ENCODE results near the gene CDPF1. TPM values are rescaled to one million over a fixed set of nuclear protein-coding genes. Genes with fewer than 3 reads are reported as not detected.

Gene CDPF1, protein sequence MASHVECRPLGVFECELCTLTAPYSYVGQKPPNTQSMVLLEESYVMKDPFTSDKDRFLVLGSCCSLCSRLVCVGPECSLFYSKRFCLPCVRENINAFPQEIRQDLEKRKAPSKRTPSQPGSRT
- 9.0 and 12.1 TPM in 2 replicates for total RNA-seq (2014; rRNA removed; shearing (Covaris generic))

DNA sequence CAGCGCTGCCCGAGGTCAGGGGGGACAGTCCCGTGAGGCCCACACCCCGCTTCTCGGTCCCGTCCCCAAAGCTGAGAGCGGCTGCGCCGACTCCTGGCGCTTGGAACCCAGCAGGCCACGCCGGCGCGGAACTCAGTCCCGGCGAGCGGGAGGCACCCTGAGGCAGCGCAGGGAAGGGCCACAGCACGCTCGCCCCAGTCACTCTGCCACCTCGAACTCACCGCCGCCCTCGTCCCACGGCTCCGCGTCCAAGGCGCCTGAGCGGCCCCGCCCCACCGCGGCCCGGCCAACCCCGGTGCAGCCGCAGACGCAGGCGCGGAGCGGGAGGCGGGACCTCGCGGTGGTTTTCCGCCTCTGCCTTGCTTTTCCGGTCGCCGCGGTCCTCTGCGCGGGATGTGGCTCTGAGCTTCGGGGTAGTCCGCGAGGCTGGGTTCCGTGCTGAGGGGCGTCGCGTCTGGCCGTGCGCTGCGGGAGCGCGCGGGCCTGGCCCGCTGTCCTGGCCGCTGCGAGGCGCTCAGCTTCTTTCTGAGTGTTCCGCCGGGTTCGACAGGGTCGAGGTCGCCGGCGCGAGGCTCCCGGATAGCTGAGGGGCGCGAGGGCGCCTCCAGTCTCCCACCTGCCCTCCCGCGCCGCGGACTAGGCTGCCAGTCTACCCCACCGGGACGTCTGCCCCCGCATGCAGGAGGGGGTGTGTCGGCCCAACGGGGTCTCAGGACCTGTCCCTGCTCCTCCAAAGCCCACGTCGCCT, at the start of gene CDPF1:
Gene CDPF1, minus strand, starts transcription at position 259 of the 748 bp plus-strand sequence. CDS start 2,009 bp downstream, outside the sequence.
- H3K36me3 ChIP-seq, result no peaks in the 10 kb centered on the region
- peaks cover 26% of the 10 kb centered on the region for H3K4me1 ChIP-seq
- H3K4me3 ChIP-seq, result peak within 1 kb of the TSS; percentile 87
- no peaks in the 10 kb centered on the region for H3K27me3 ChIP-seq
- peak; percentile 92 for DNase-seq
- H3K9me3 ChIP-seq (replicated peaks), result no peaks in the 10 kb centered on the region
- peak within 1 kb of the TSS; percentile 78 for H3K27ac ChIP-seq

DNA sequence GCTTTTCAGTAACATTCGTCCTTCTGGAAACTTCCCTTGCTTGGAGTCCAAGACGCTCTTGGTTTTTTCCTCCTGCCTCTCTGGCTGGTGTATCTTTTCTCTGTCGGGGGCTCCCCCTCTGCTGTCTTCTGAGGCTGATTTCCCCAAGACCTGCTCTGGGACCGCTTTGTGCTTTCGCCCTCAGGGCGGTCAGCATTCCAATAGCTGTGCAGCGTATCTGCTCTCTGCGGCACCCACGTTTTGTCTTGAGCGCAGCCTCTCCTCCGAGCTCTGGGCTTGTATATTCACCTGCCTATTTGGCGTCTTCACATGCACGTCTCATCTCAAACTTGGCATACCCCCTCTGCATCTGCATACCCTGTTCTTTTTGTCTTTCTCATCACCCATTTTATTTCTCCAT, 49.0 kb upstream of the CDPF1 start:
- peaks cover 41% of the 10 kb centered on the region for H3K36me3 ChIP-seq
- no peak for DNase-seq
- no peak overlapping the region for H3K27ac ChIP-seq
- no peaks in the 10 kb centered on the region for H3K9me3 ChIP-seq (replicated peaks)
- no peak overlapping the region for H3K4me3 ChIP-seq
- no peaks in the 10 kb centered on the region for H3K27me3 ChIP-seq
- H3K4me1 ChIP-seq, result peaks cover 6% of the 10 kb centered on the region

GRCh38 chr22:46297151-46297812, 47.2 kb upstream of the CDPF1 start:
- peak overlapping the region; percentile 86 for H3K27ac ChIP-seq
- peaks cover 6% of the 10 kb centered on the region; the same call in 1 of the 2 replicates for H3K4me1 ChIP-seq
- no peaks in the 10 kb centered on the region for H3K9me3 ChIP-seq (replicated peaks)
- H3K36me3 ChIP-seq, result peaks cover 35% of the 10 kb centered on the region
- H3K4me3 ChIP-seq, result peak overlapping the region; percentile 94
- DNase-seq, result peak; percentile 63 to 68
- no peaks in the 10 kb centered on the region for H3K27me3 ChIP-seq

GRCh38 chr22:46296257-46297150, 46.4 kb upstream of the CDPF1 start, which contains the start of gene GTSE1:
TSS of gene GTSE1 (plus strand) at chr22:46296870. CDS start at chr22:46297401, 531 bp downstream.
- Histone ChIP-seq H3K27ac (peak within 1 kb of the TSS; percentile 86), H3K27me3 (no peaks in the 10 kb centered on the region), H3K4me3 (peak within 1 kb of the TSS; percentile 94), H3K36me3 (peaks cover 31% of the 10 kb centered on the region), H3K4me1 (peaks cover 6% of the 10 kb centered on the region; the same call in 1 of the 2 replicates), H3K9me3 (replicated peaks) (no peaks in the 10 kb centered on the region)
- peak; percentile 99 to 100 for DNase-seq

- H3K4me1 ChIP-seq, result peaks cover 6% of the 10 kb centered on the region; the same call in 1 of the 2 replicates
- H3K27ac ChIP-seq, result peak overlapping the region; percentile 86
- peaks cover 23% of the 10 kb centered on the region for H3K36me3 ChIP-seq
- H3K4me3 ChIP-seq, result peak overlapping the region; percentile 94
- no peaks in the 10 kb centered on the region for H3K27me3 ChIP-seq
- H3K9me3 ChIP-seq (replicated peaks), result no peaks in the 10 kb centered on the region
- DNase-seq, result peak in 1 of 2 experiments; percentile 42
Measured at GRCh38 chr22:46295277-46295971, 45.3 kb upstream of the CDPF1 start.

- H3K27ac ChIP-seq, result no peak overlapping the region
- peaks cover 6% of the 10 kb centered on the region; the same call in 1 of the 2 replicates for H3K4me1 ChIP-seq
- H3K9me3 ChIP-seq (replicated peaks), result no peaks in the 10 kb centered on the region
- DNase-seq, result no peak
- no peaks in the 10 kb centered on the region for H3K27me3 ChIP-seq
- no peak overlapping the region for H3K4me3 ChIP-seq
- H3K36me3 ChIP-seq, result peaks cover 19% of the 10 kb centered on the region
Measured at GRCh38 chr22:46294784-46295183, 44.7 kb upstream of the CDPF1 start.

- Histone ChIP-seq H3K36me3 (peaks cover 11% of the 10 kb centered on the region), H3K4me1 (peaks cover 6% of the 10 kb centered on the region; the same call in 1 of the 2 replicates), H3K27me3 (no peaks in the 10 kb centered on the region), H3K9me3 (replicated peaks) (no peaks in the 10 kb centered on the region), H3K27ac (no peak overlapping the region), H3K4me3 (no peak overlapping the region)
- no peak for DNase-seq
Measured at GRCh38 chr22:46293577-46294260, 43.6 kb upstream of the CDPF1 start.

DNA sequence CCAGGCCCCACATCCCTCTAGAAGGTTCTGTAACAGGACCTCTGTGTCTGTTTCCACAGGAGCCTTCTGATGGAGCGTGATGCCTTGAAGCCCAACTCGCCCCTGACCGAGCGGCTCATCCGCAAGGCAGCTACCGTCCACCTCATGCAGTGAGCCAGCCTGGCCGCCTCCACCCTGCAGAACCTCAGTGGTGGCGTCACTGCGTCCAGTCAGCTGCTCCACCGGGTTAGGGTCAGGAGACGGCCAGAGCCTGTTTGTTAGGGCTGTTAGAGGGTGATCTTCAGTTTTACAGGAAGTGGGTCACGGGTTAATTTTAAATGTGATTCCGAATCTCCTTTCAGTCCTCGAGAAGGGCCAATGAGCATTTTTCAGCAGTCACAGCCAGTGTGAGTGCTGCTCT, 42.6 kb upstream of the CDPF1 start:
- Histone ChIP-seq H3K27ac (no peak overlapping the region), H3K4me3 (no peak overlapping the region), H3K36me3 (peaks cover 3% of the 10 kb centered on the region; the same call in 1 of the 2 replicates), H3K9me3 (replicated peaks) (no peaks in the 10 kb centered on the region), H3K27me3 (no peaks in the 10 kb centered on the region), H3K4me1 (peaks cover 3% of the 10 kb centered on the region; the same call in 1 of the 2 replicates)
- DNase-seq, result no peak

- no peaks in the 10 kb centered on the region for H3K27me3 ChIP-seq
- no peak overlapping the region for H3K27ac ChIP-seq
- H3K9me3 ChIP-seq (replicated peaks), result no peaks in the 10 kb centered on the region
- no peak overlapping the region for H3K4me3 ChIP-seq
- peaks cover 3% of the 10 kb centered on the region; the same call in 1 of the 2 replicates for H3K36me3 ChIP-seq
- peaks cover 3% of the 10 kb centered on the region; the same call in 1 of the 2 replicates for H3K4me1 ChIP-seq
- no peak for DNase-seq
Measured at GRCh38 chr22:46292173-46292572, 42.1 kb upstream of the CDPF1 start.

- H3K27ac ChIP-seq, result no peak overlapping the region
- H3K4me3 ChIP-seq, result no peak overlapping the region
- H3K4me1 ChIP-seq, result peaks cover 3% of the 10 kb centered on the region; the same call in 1 of the 2 replicates
- peaks cover 3% of the 10 kb centered on the region; the same call in 1 of the 2 replicates for H3K36me3 ChIP-seq
- no peaks in the 10 kb centered on the region for H3K27me3 ChIP-seq
- no peaks in the 10 kb centered on the region for H3K9me3 ChIP-seq (replicated peaks)
- no peak for DNase-seq
Measured at GRCh38 chr22:46290843-46291785, 41.0 kb upstream of the CDPF1 start.

GRCh38 chr22:46290121-46290842, 40.2 kb upstream of the CDPF1 start:
- DNase-seq, result no peak
- H3K36me3 ChIP-seq, result peaks cover 3% of the 10 kb centered on the region; the same call in 1 of the 2 replicates

More at GRCh38 chr22:46290121-46290842, 40.2 kb upstream of the CDPF1 start:
- no peaks in the 10 kb centered on the region for H3K27me3 ChIP-seq
- no peaks in the 10 kb centered on the region for H3K9me3 ChIP-seq (replicated peaks)
- 0 out of 2 replicates have a peak, but pooled peaks cover under 1% of the 10 kb centered on the region for H3K4me1 ChIP-seq
- no peak overlapping the region for H3K4me3 ChIP-seq
- H3K27ac ChIP-seq, result no peak overlapping the region

All from SJCRH30 (cell line).